GM21825 (cell line): ENCODE data around the gene OVOL3.
"Not testable (repeated sequence)": the region's sequence is repeated elsewhere in the genome, so short reads cannot be mapped to it uniquely, and the experiment has no call there.

Experiments
- ATAC-seq: cut with Tn5 transposase; IDR thresholded peaks from one replicate; pipeline ENCODE4 v1.9.1; 2021; ENCODE audit warnings: mild to moderate bottlenecking, moderate library complexity; ENCODE audit not compliant: unreplicated experiment

Gene OVOL3

GRCh38 chr19:36110487-36111199 is at the start of gene OVOL3:
TSS of gene OVOL3 (plus strand) at chr19:36111143. CDS start at chr19:36111203, 60 bp downstream.
- no peak for ATAC-seq

GRCh38 chr19:36061367-36061766 is 49.6 kb upstream of the OVOL3 start:
- ATAC-seq: no peak

GRCh38 chr19:36064826-36065225 is 46.1 kb upstream of the OVOL3 start:
- ATAC-seq: no peak

GRCh38 chr19:36067681-36068080 is 43.3 kb upstream of the OVOL3 start:
- no peak for ATAC-seq

GRCh38 chr19:36068810-36069499 is 42.0 kb upstream of the OVOL3 start:
- not testable (repeated sequence) for ATAC-seq

- ATAC-seq: no peak
These were observed 38.9 kb upstream of the OVOL3 start for GRCh38 chr19:36072081-36072480.

GRCh38 chr19:36073121-36073876 is 37.6 kb upstream of the OVOL3 start:
- no peak for ATAC-seq

GRCh38 chr19:36079389-36079945 is 31.5 kb upstream of the OVOL3 start:
- ATAC-seq: no peak

- ATAC-seq: no peak
These were observed 29.6 kb upstream of the OVOL3 start for GRCh38 chr19:36081385-36081784.

GRCh38 chr19:36081894-36082293 is 29.0 kb upstream of the OVOL3 start:
- no peak for ATAC-seq

- no peak for ATAC-seq
These were observed 28.0 kb upstream of the OVOL3 start for GRCh38 chr19:36082916-36083315.

GRCh38 chr19:36084231-36085009 is 26.5 kb upstream of the OVOL3 start:
- ATAC-seq: no peak

GRCh38 chr19:36086326-36086725 is 24.6 kb upstream of the OVOL3 start:
- ATAC-seq: no peak

GRCh38 chr19:36089847-36090246 is 21.1 kb upstream of the OVOL3 start:
- no peak for ATAC-seq

GRCh38 chr19:36090910-36091695 is 19.8 kb upstream of the OVOL3 start:
- no peak for ATAC-seq

GRCh38 chr19:36092566-36092965 is 18.4 kb upstream of the OVOL3 start:
- no peak for ATAC-seq

GRCh38 chr19:36093146-36093662 is 17.7 kb upstream of the OVOL3 start:
- no peak for ATAC-seq

- no peak for ATAC-seq
These were observed 17.3 kb upstream of the OVOL3 start for GRCh38 chr19:36093687-36094086.

GRCh38 chr19:36097036-36097435 is 13.9 kb upstream of the OVOL3 start:
- ATAC-seq: no peak
